ENCODE results near the gene SFMBT1.

SFMBT1 gene

DNA sequence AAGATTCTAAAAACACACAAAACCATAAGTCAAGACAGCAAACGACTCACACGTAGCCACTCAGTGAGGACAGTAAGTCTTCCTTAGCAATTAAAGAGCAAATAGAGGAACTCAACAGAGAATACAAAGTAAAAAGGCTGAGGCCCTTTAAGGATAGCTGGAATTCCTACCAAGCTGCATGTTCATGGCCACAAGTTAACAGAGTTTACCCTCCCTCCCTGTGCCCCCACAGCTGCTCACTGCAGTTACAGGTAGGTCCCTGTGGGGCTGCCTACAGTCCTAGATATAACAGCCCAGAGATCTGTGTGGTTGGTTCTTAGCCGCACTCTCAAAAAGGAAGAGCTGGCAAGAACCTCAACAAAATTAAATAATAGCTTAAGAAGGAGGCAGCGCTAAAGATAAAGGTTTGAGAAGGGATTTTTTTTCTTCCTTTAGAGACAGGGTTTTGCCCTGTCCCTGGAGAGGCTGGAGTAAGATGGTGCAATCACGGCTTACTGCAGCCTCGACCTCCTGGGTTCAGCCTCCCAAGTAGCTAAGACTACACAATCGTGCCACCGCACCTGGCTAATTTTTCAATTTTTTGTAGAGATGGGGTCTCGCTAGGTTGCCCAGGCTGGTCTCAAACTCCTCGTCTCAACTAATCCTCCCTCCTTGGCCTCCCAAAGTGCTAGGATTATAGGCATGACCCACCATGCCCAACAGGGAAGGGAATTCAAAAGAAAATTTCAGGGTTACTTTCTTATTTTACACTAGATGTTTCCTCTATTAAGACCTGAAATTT, 19.3 kb downstream of the SFMBT1 start:
- Histone ChIP-seq H4K20me1 (ENCODE audit: insufficient read depth) (no peaks in the 10 kb centered on the region), H3K36me3 (ENCODE audit: insufficient read depth) (no peaks in the 10 kb centered on the region), H3K27ac (no peak overlapping the region), H2AFZ (ENCODE audit: low read depth) (no peak overlapping the region), H3K4me3 (IDR thresholded peaks at IDR 0.05; ENCODE audit: insufficient read depth, low read depth, low read length) (no peak overlapping the region), H3K4me2 (no peak overlapping the region), H3K79me2 (ENCODE audit: insufficient read depth, low read depth) (no peaks in the 10 kb centered on the region), H3K9ac (no peak overlapping the region), H3K27me3 (ENCODE audit: insufficient read depth, low read depth) (no peaks in the 10 kb centered on the region), H3K4me1 (ENCODE audit: low read depth, poor library complexity, severe bottlenecking) (peaks cover 4% of the 10 kb centered on the region)
- TF ChIP-seq, protein P1, sequence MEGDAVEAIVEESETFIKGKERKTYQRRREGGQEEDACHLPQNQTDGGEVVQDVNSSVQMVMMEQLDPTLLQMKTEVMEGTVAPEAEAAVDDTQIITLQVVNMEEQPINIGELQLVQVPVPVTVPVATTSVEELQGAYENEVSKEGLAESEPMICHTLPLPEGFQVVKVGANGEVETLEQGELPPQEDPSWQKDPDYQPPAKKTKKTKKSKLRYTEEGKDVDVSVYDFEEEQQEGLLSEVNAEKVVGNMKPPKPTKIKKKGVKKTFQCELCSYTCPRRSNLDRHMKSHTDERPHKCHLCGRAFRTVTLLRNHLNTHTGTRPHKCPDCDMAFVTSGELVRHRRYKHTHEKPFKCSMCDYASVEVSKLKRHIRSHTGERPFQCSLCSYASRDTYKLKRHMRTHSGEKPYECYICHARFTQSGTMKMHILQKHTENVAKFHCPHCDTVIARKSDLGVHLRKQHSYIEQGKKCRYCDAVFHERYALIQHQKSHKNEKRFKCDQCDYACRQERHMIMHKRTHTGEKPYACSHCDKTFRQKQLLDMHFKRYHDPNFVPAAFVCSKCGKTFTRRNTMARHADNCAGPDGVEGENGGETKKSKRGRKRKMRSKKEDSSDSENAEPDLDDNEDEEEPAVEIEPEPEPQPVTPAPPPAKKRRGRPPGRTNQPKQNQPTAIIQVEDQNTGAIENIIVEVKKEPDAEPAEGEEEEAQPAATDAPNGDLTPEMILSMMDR (conservative IDR thresholded peaks at IDR 0.05; ENCODE audit: low read depth, low read length): no peak

DNA sequence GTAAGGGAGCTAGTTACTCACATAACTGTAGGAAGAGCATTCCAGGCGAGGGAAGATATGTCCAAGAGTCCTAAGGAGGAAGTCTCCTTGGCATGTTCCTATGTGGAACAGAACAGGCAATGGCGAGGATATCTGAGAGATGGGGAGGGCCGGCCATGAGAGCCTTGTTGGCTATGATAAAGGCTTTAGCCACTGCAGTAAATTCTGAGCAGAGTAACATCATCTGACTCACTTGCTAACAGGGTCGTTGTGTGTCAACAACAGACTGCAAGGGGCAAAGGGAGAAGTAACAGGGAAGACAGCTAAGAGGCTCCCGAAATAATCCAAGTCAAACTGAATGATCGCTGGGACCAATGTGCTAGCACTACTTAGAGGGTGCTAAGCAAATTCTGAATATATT, 21.6 kb downstream of the SFMBT1 start:
- Histone ChIP-seq H3K27ac (no peak overlapping the region), H3K36me3 (ENCODE audit: insufficient read depth) (no peaks in the 10 kb centered on the region), H4K20me1 (ENCODE audit: insufficient read depth) (no peaks in the 10 kb centered on the region), H2AFZ (ENCODE audit: low read depth) (no peak overlapping the region), H3K4me1 (ENCODE audit: low read depth, poor library complexity, severe bottlenecking) (no peaks in the 10 kb centered on the region), H3K4me2 (no peak overlapping the region), H3K9ac (no peak overlapping the region), H3K27me3 (ENCODE audit: insufficient read depth, low read depth) (no peaks in the 10 kb centered on the region), H3K79me2 (ENCODE audit: insufficient read depth, low read depth) (no peaks in the 10 kb centered on the region), H3K4me3 (IDR thresholded peaks at IDR 0.05; ENCODE audit: insufficient read depth, low read depth, low read length) (no peak overlapping the region)
- TF ChIP-seq, protein P1 (conservative IDR thresholded peaks at IDR 0.05; ENCODE audit: low read depth, low read length): no peak

DNA sequence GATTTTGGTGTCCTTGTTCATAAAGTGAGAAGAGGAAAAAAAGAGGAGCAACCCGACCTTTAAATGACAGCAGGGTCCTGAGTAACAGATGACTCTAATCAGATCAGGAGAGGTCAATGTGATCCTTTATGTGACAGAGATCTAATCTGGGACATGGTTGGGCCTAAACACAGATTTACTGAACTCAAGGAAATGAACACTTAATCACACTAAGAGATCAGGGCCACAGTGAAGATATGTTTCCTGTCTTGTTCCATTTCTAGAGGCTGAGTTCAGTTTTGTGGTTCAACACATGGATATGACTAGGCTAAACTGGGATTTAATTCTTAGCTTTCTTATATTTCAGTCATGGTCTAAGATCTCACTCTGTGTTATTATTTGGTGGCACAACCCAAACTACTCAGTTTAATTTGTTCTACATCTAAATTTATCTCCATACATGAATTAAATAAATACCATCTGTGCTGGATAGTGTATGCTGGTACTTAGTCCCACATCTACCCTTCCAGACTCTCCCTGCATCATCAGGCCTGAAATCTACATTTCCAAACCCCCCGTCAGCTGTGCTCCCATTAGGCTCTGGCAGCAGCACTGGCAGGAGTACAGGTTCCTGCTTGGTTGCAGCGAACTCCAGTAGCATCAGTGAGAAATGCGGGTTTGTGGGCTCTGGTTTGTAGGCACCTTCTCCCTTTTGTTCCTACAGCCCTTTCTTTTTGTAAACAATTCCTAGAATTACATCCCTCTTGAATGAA, 22.6 kb downstream of the SFMBT1 start:
- H3K9ac ChIP-seq: no peak overlapping the region
- no peaks in the 10 kb centered on the region for H4K20me1 ChIP-seq (ENCODE audit: insufficient read depth)
- no peaks in the 10 kb centered on the region for H3K27me3 ChIP-seq (ENCODE audit: insufficient read depth, low read depth)
- no peaks in the 10 kb centered on the region for H3K36me3 ChIP-seq (ENCODE audit: insufficient read depth)
- no peak overlapping the region for H2AFZ ChIP-seq (ENCODE audit: low read depth)
- H3K79me2 ChIP-seq (ENCODE audit: insufficient read depth, low read depth): no peaks in the 10 kb centered on the region
- no peak overlapping the region for H3K4me3 ChIP-seq (IDR thresholded peaks at IDR 0.05; ENCODE audit: insufficient read depth, low read depth, low read length)
- TF ChIP-seq, protein P1 (conservative IDR thresholded peaks at IDR 0.05; ENCODE audit: low read depth, low read length): no peak
- no peaks in the 10 kb centered on the region for H3K4me1 ChIP-seq (ENCODE audit: low read depth, poor library complexity, severe bottlenecking)
- no peak overlapping the region for H3K4me2 ChIP-seq
- H3K27ac ChIP-seq: no peak overlapping the region

DNA sequence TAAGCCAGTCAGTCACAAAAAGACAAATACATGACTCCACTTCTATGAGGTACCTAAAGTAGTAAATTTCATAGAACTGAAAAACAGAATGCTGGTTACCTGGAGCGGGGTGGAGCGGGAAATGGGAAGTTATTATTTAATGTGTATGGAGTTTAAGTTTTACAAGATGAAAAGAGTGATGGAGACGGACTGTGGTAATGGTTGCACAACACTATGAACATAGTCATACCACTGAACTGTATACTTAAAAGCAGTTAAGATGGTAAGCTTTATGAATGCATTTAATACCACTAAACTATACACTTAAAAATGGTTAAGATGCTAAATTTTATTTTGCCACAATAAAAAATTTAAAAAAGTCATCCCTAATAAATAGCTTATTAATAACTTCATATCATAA, 23.2 kb downstream of the SFMBT1 start:
- TF ChIP-seq, protein P1 (conservative IDR thresholded peaks at IDR 0.05; ENCODE audit: low read depth, low read length): no peak
- Histone ChIP-seq H4K20me1 (ENCODE audit: insufficient read depth) (no peaks in the 10 kb centered on the region), H2AFZ (ENCODE audit: low read depth) (no peak overlapping the region), H3K4me2 (no peak overlapping the region), H3K4me3 (IDR thresholded peaks at IDR 0.05; ENCODE audit: insufficient read depth, low read depth, low read length) (no peak overlapping the region), H3K9ac (no peak overlapping the region), H3K4me1 (ENCODE audit: low read depth, poor library complexity, severe bottlenecking) (no peaks in the 10 kb centered on the region), H3K27ac (no peak overlapping the region), H3K36me3 (ENCODE audit: insufficient read depth) (no peaks in the 10 kb centered on the region), H3K27me3 (ENCODE audit: insufficient read depth, low read depth) (no peaks in the 10 kb centered on the region), H3K79me2 (ENCODE audit: insufficient read depth, low read depth) (no peaks in the 10 kb centered on the region)

Data from KMS-11 (cell line).